Uterus (tissue), 4 donors: Measurements from ENCODE around the gene UFD1. TPM values are rescaled to one million over a fixed set of nuclear protein-coding genes. Genes with fewer than 3 reads are reported as not detected.

Source experiments
- DNase-seq, 2 donors: peaks; one replicate each; pipeline ENCODE4 v3.0.0-alpha.2; 2019 to 2020
- H3K27ac ChIP-seq, 2 donors: fragments of 200-600 bp; sonication (generic); 1 replicate in 1 of 2; 2 replicates in 1 of 2; pipeline ENCODE4 v1.5.1; 2016 to 2018
- H3K27me3 ChIP-seq, 2 donors: fragments of 200-600 bp; sonication (generic); one replicate each; pipeline ENCODE4 v1.5.1; 2018 to 2019; ENCODE audit warnings: control low read depth in 1 of 2
- H3K36me3 ChIP-seq, 2 donors: fragments of 200-600 bp; sonication (generic); one replicate each; pipeline ENCODE4 v1.5.1; 2019; ENCODE audit warnings: control low read depth in 1 of 2
- H3K4me1 ChIP-seq, 2 donors: fragments of 200-600 bp; sonication (generic); one replicate each; pipeline ENCODE4 v1.5.1; 2018 to 2019; ENCODE audit warnings: control low read depth in 1 of 2
- H3K4me3 ChIP-seq, 2 donors: fragments of 200-600 bp; sonication (generic); 1 replicate in 1 of 2; 2 replicates in 1 of 2; pipeline ENCODE4 v1.5.1; 2018 to 2019; ENCODE audit warnings: mild to moderate bottlenecking in 1 of 2
- H3K9me3 ChIP-seq, 2 donors: fragments of 200-600 bp; sonication (generic); one replicate each; pipeline ENCODE4 v1.5.1; 2019; ENCODE audit warnings: control low read depth in 1 of 2
- CTCF ChIP-seq, 4 experiments: fragments of 200-600 bp in 2 of 4; fragments of 450-650 bp in 2 of 4; sonication (generic) in 2 of 4; IDR thresholded peaks; one replicate each; pipeline ENCODE4 v1.5.1; 2016 to 2019; ENCODE audit warnings: antibody characterized with exemption in 4 of 4, mild to moderate bottlenecking in 2 of 4, moderate library complexity in 1 of 4
- POLR2A ChIP-seq, 2 donors: fragments of 450-650 bp; IDR thresholded peaks; one replicate each; pipeline ENCODE4 v1.6.1; 2016; ENCODE audit warnings: antibody characterized with exemption in 2 of 2, mild to moderate bottlenecking in 1 of 2, moderate library complexity in 1 of 2
- intact Hi-C: fragments of 100-400 bp; cut with DNase I; formaldehyde crosslinking; loops from one replicate; pipeline ENCODE4 v1.15.1; 2023; ENCODE audit warnings: low total_unique reads
- total RNA-seq, 4 donors: library from RNA; depleted of rRNA in 3 of 4; stranded (reverse); fragments of >200 nt in 3 of 4; gene quantifications; one replicate each; pipeline versions ENCODE4 v1.1.0 to v1.2.4, GENCODE V29; 2014 to 2023
- donor health status: DM: yes; HTN: yes; CAD: no.

UFD1 gene
- total RNA-seq, 4 donors from 2014 or later = 30.5 to 55.0 (median 45.7) TPM

- DNase-seq = no peak
- no peak for TF ChIP-seq CTCF (IDR thresholded peaks at IDR 0.05)
- no peak for TF ChIP-seq POLR2A (IDR thresholded peaks at IDR 0.05)
- Histone ChIP-seq H3K27me3 (no peaks in the 10 kb centered on the region), H3K4me1 (peaks cover 0 to 8% of the 10 kb centered on the region in 2 donors), H3K9me3 (no peaks in the 10 kb centered on the region), H3K36me3 (no peaks in the 10 kb centered on the region), H3K27ac (peak overlapping the region in 1 of 2 donors; percentile 83), H3K4me3 (no peak overlapping the region)
- intact Hi-C loops = loop anchor here (10.0 kb wide), 1 partner anchor 56 kb away; no protein-coding TSS in a partner anchor
Measured at GRCh38 chr22:19519041-19519926, 40.3 kb upstream of the UFD1 start.

GRCh38 chr22:19518635-19519034, 39.6 kb upstream of the UFD1 start:
- Histone ChIP-seq H3K9me3 (no peaks in the 10 kb centered on the region), H3K27me3 (no peaks in the 10 kb centered on the region), H3K4me3 (no peak overlapping the region), H3K27ac (no peak overlapping the region), H3K4me1 (peaks cover 0 to 2% of the 10 kb centered on the region in 2 donors), H3K36me3 (no peaks in the 10 kb centered on the region)
- no peak for DNase-seq
- intact Hi-C loops = loop anchor here (10.0 kb wide), 1 partner anchor 56 kb away; no protein-coding TSS in a partner anchor
- TF ChIP-seq POLR2A (IDR thresholded peaks at IDR 0.05) (no peak), CTCF (IDR thresholded peaks at IDR 0.05) (no peak)

- no peaks in the 10 kb centered on the region for H3K4me1 ChIP-seq
- no peaks in the 10 kb centered on the region for H3K36me3 ChIP-seq
- H3K27ac ChIP-seq = no peak overlapping the region
- H3K4me3 ChIP-seq = no peak overlapping the region
- no peak for TF ChIP-seq POLR2A (IDR thresholded peaks at IDR 0.05)
- TF ChIP-seq CTCF (IDR thresholded peaks at IDR 0.05) = no peak
- intact Hi-C loops = loop anchor here (10.0 kb wide), 1 partner anchor 57 kb away; no protein-coding TSS in a partner anchor
- no peaks in the 10 kb centered on the region for H3K9me3 ChIP-seq
- DNase-seq = no peak
- H3K27me3 ChIP-seq = no peaks in the 10 kb centered on the region
Measured at GRCh38 chr22:19517919-19518611, 39.1 kb upstream of the UFD1 start.

GRCh38 chr22:19517171-19517500, 38.1 kb upstream of the UFD1 start:
- DNase-seq = no peak
- Histone ChIP-seq H3K4me1 (no peaks in the 10 kb centered on the region), H3K36me3 (no peaks in the 10 kb centered on the region), H3K9me3 (no peaks in the 10 kb centered on the region), H3K4me3 (no peak overlapping the region), H3K27me3 (no peaks in the 10 kb centered on the region), H3K27ac (no peak overlapping the region)
- TF ChIP-seq CTCF (IDR thresholded peaks at IDR 0.05) (no peak), POLR2A (IDR thresholded peaks at IDR 0.05) (no peak)
- intact Hi-C loops = loop anchor here (10.0 kb wide), 1 partner anchor 58 kb away; no protein-coding TSS in a partner anchor
